ENCODE results near the gene EFNB1.
A peak's percentile ranks its signal among the peaks of the same experiment; 100 is the strongest.
"Not testable (repeated sequence)": the region's sequence is repeated elsewhere in the genome, so short reads cannot be mapped to it uniquely, and the experiment has no call there.

Gene EFNB1

GRCh38 chrX:68828740-68829581 lies at the start of gene EFNB1:
EFNB1 (plus strand) TSS chrX:68829021; CDS start chrX:68829777, 756 bp downstream.
- peak; percentile 87 for DNase-seq

DNA sequence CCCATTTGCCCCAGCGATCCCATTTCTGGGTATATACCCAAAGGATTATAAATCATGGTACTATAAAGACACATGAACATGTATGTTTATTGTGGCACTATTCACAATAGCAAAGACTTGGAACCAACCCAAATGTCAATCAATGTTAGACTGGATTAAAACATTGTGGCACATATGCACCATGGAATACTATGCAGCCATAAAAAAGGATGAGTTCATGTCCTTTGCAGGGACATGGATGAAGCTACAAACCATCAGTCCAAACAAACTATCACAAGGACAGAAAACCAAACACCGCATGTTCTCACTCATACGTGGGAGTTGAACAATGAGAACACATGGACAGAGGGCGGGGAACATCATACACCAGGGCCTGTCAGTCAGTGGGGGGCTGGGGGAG lies 47.5 kb upstream of the EFNB1 start:
- DNase-seq, result not testable (repeated sequence)

DNA sequence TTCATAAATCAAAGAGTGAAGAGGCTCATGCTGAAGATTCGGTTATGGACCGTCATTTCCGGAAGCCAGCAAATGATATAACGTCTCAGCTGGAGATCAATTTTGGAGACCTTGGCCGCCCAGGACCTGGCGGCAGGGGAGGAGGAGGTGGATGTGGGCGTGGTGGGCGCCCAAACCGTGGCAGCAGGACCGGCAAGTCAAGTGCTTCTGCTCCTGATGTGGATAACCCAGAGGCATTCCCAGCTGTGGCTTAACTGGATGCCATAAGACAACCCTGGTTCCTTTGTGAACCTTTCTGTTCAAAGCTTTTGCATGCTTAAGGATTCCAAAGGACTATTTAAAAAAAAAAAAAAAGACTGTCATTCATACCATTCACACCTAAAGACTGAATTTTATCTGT lies 44.0 kb upstream of the EFNB1 start:
- no peak for DNase-seq

DNA sequence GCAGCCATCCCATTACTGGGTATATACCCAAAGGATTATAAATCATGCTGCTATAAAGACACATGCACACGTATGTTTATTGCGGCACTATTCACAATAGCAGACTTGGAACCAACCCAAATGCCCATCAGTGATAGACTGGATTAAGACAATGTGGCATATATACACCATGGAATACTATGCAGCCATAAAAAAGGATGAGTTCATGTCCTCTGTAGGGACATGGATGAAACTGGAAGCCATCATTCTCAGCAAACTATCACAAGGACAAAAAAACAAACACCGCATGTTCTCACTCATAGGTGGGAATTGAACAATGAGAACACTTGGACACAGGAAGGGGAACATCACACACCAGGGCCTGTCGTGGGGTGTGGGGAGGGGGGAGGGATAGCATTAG lies 42.2 kb upstream of the EFNB1 start:
- not testable (repeated sequence) for DNase-seq

DNA sequence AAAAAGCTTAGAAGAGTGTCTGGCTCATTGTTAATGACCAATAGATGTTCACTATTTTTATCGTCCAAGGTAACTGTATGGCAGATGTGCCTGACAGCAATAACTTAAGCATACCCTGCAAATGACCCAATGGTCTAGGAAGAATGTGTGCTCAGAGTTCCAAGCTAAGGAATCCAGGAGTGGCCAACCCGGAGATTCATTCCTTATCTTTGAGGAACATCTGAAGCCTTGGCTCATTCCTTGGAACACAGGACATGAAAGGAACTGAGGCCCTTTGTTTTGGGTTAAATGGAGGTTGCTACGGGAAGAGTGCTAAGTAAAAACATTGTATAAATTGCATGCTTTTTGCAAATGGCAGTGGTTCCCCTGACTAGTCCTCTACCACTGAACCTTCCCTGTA lies 38.9 kb upstream of the EFNB1 start:
- DNase-seq, result no peak

GRCh38 chrX:68792083-68792482 lies 36.7 kb upstream of the EFNB1 start:
- DNase-seq, result no peak

- no peak for DNase-seq
These were observed 34.4 kb upstream of the EFNB1 start for GRCh38 chrX:68794461-68794860.

DNA sequence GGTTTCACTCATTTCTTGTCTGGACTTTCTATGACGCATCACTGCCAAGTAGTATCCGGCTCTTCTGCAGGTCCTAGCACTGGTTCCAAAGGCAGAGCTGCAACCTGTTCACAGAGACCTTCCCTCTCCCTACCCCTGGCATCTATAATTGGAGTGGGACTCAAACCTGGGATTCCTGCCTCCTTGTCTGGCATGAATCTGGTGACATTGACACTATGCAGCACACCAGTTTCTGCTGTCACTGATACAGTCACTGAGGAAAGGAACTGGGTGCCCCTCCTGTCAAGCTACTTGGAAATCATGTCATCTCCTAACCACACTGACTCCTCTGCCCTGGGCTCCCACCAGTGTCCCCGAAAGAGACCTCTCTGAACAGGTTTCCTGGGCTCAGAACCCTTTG lies 33.1 kb upstream of the EFNB1 start:
- no peak for DNase-seq

DNA sequence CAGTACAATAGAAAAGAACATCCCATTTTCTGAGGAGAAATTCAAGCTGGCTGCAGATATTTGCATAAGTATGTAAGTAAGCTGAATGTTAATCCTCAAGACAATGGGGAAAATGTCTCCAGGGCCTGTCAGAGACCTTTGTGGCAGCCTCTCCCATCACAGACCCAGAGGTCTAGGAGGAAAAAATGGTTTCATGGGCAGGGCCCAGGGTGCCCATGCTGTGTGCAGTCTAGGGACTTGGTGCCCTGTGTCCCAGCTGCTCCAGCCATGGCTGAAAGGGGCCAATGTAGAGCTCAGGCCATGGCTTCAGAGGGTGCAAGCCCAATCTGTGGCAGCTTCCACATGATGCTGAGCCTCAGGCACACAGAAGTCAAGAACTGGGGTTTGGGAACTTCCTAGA lies 30.4 kb upstream of the EFNB1 start:
- not testable (repeated sequence) for DNase-seq

- DNase-seq, result no peak
These were observed 27.0 kb upstream of the EFNB1 start for GRCh38 chrX:68801737-68802290.

GRCh38 chrX:68807818-68808217 lies 21.0 kb upstream of the EFNB1 start:
- no peak for DNase-seq

GRCh38 chrX:68808686-68809357 lies 20.0 kb upstream of the EFNB1 start:
- no peak for DNase-seq

- no peak for DNase-seq
These were observed 8.2 kb upstream of the EFNB1 start for GRCh38 chrX:68820476-68821110.

DNA sequence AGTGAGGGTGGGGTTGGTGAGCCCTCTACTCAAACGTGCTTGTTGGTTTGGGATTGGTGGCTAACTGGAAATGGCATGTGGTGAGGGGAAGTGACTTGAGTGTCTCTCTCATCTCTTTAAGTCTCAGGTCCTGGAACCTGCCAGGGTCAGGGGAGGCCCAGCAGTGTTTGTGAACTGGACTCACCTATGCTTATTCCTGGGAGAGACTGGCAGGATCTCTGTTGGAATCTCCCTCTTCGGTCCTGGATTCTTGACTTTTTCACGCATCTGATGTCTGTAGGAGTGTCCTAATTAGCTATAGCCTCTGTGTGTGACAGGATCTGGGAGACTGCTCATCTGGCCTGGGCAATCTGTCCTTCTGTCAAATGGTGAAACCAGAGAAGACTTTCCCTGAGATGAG lies 7.2 kb upstream of the EFNB1 start:
- no peak for DNase-seq

DNA sequence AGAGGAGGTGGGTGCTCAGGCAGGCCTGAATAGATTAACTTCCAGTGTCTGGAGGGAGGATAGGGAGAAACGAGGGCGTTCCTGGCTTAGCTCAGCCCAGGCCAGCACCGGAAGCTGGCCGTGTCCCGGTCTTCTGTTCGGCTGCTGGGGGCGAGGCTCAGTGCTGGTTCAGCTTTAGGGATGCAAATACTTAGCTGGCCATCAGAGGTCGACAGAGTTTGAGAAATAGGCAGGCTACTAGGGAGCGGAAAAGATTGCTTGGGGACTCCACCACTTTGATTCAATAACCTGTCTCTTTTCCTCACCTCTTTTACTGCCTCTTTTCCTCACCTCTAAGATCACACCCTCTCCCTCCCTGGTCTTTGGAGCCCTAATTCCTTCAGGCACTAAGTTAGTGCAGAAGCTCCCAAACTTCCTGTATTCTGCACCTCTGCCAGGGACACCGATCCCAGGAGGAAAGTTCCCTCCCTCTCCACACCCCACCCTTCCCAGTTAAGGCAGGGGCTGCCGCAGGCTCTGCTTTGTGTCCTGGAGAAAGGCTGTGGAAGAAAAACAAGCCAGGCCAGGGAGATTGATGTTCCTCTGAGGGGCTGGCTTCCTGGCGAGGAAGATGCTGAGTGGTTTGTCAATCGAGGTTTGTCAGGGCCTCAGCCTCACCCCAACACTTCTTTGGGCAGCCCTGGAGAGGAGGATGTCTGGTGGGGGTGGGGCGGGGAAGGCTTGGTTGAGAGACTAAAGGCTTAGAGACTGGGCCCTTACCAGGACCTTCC lies 6.0 kb upstream of the EFNB1 start:
- no peak for DNase-seq

- no peak for DNase-seq
These were observed 5.2 kb upstream of the EFNB1 start for GRCh38 chrX:68823413-68824151.

DNA sequence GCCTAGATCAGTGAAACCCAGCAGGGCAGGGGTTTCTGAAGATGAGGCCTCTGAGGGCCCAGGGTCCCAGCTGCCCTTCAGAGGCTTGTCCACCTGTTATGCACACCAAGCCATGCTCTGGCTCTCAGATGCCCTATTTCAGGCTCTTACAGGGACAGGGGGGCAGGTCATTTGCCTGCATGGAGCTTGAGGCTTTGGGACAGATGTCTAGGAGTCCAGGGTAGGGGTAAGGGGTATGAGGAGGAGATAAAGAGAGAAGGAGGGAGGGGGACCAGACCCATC lies 4.7 kb upstream of the EFNB1 start:
- DNase-seq, result no peak

GRCh38 chrX:68824565-68825125 lies 4.2 kb upstream of the EFNB1 start:
- no peak for DNase-seq

- DNase-seq, result no peak
These were observed 2.5 kb upstream of the EFNB1 start for GRCh38 chrX:68826113-68826980.

- DNase-seq, result no peak
These were observed 1.6 kb upstream of the EFNB1 start for GRCh38 chrX:68827256-68827655.
